HFFc6 (cell line): ENCODE results near the gene EPB41L5. TPM values are rescaled to one million over a fixed set of nuclear protein-coding genes. Genes with fewer than 3 reads are reported as not detected.

Source experiments
- DNase-seq: peaks from one replicate; pipeline ENCODE4 v3.0.0-alpha.2; 2018
- H3K27ac Mint-ChIP-seq: 2 replicates; pipeline ENCODE4 v1.8.0; 2020; ENCODE audit warnings: mild to moderate bottlenecking, mixed read lengths
- H3K27me3 Mint-ChIP-seq: 2 replicates; pipeline ENCODE4 v1.8.0; 2021; ENCODE audit warnings: mild to moderate bottlenecking, moderate library complexity, mixed read lengths; ENCODE audit not compliant: insufficient read depth
- H3K36me3 Mint-ChIP-seq: 2 replicates; pipeline ENCODE4 v1.8.0; 2021; ENCODE audit warnings: low read depth, mixed read lengths
- H3K4me1 Mint-ChIP-seq: 2 replicates; pipeline ENCODE4 v1.8.0; 2020; ENCODE audit warnings: low read depth, mixed read lengths
- H3K4me3 Mint-ChIP-seq: 2 replicates; pipeline ENCODE4 v1.8.0; 2020; ENCODE audit warnings: mild to moderate bottlenecking, moderate library complexity, mixed read lengths
- H3K9me3 Mint-ChIP-seq: 2 replicates; pipeline ENCODE4 v1.8.0; 2020; ENCODE audit warnings: mild to moderate bottlenecking, mixed read lengths
- total RNA-seq, 6 experiments: library from RNA; stranded (reverse); fragmentation: NEBNext Ultra II Directional; extraction: Animal tissue kit (Norgen Biotek cat#: 25700); gene quantifications; 2 replicates in 1 of 6; 3 replicates in 5 of 6; pipeline ENCODE4 v1.2.3, GENCODE V29; 2021
- TF ChIP-seq, protein P1 (sequence below): fragments of 200-600 bp; sonication (generic); IDR thresholded peaks from 2 replicates; pipeline ENCODE4 v1.5.0; 2021; ENCODE audit warnings: antibody characterized with exemption, mild to moderate bottlenecking

The EPB41L5 gene
- total RNA-seq, 6 experiments from 2014 or later, result 0.63 to 1.3 (median 0.92) TPM

GRCh38 chr2:120001471-120001870, 11.4 kb upstream of the EPB41L5 start:
- Mint-ChIP-seq H3K27ac (no peak overlapping the region), H3K36me3 (0 out of 2 replicates have a peak, but pooled peaks cover 3% of the 10 kb centered on the region), H3K27me3 (no peaks in the 10 kb centered on the region; the same call in 1 of the 2 replicates), H3K4me3 (no peak overlapping the region), H3K9me3 (no peaks in the 10 kb centered on the region), H3K4me1 (no peaks in the 10 kb centered on the region)
- TF ChIP-seq, protein P1, sequence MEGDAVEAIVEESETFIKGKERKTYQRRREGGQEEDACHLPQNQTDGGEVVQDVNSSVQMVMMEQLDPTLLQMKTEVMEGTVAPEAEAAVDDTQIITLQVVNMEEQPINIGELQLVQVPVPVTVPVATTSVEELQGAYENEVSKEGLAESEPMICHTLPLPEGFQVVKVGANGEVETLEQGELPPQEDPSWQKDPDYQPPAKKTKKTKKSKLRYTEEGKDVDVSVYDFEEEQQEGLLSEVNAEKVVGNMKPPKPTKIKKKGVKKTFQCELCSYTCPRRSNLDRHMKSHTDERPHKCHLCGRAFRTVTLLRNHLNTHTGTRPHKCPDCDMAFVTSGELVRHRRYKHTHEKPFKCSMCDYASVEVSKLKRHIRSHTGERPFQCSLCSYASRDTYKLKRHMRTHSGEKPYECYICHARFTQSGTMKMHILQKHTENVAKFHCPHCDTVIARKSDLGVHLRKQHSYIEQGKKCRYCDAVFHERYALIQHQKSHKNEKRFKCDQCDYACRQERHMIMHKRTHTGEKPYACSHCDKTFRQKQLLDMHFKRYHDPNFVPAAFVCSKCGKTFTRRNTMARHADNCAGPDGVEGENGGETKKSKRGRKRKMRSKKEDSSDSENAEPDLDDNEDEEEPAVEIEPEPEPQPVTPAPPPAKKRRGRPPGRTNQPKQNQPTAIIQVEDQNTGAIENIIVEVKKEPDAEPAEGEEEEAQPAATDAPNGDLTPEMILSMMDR, result no peak
- no peak for DNase-seq

GRCh38 chr2:120004254-120004653, 8.6 kb upstream of the EPB41L5 start:
- H3K27me3 Mint-ChIP-seq, result no peaks in the 10 kb centered on the region; the same call in 1 of the 2 replicates
- no peaks in the 10 kb centered on the region for H3K9me3 Mint-ChIP-seq
- H3K4me3 Mint-ChIP-seq, result no peak overlapping the region
- no peak overlapping the region for H3K27ac Mint-ChIP-seq
- H3K4me1 Mint-ChIP-seq, result no peaks in the 10 kb centered on the region
- no peak for DNase-seq
- no peaks in the 10 kb centered on the region for H3K36me3 Mint-ChIP-seq
- TF ChIP-seq, protein P1, result no peak

DNA sequence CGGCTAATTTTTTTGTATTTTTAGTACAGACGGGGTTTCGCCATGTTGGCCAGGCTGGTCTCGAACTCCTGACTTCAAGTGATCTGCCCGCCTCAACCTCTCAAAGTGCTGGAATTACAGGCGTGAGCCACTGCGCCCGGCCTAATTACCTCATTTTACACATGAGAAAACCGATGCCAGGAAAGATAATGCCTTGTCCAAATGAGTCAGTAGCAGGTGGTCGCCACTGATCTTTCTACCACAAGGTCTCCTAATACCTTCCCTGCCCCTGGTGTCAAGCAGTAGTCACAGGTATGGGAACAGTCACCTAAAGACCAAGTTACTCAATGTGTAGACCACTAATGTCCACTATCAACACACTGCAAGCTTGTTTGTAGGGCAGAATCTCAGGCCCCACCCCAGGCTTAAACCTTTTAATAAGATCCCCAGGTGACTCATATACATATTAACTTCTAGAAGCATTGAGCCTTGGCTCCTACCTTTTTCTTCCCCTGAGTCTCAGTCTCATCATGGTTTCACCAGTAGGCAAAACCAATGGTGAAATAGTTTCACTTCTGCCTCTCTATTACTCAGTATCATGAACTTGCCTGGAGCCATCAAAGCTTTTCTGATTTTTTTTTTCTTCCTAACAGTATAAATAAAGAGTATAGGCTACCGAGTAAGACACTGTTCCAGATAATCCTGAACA, 6.9 kb upstream of the EPB41L5 start:
- TF ChIP-seq, protein P1, result no peak
- DNase-seq, result no peak
- no peaks in the 10 kb centered on the region for H3K9me3 Mint-ChIP-seq
- no peaks in the 10 kb centered on the region for H3K36me3 Mint-ChIP-seq
- H3K27me3 Mint-ChIP-seq, result no peaks in the 10 kb centered on the region; the same call in 1 of the 2 replicates
- no peak overlapping the region for H3K27ac Mint-ChIP-seq
- H3K4me3 Mint-ChIP-seq, result no peak overlapping the region
- no peaks in the 10 kb centered on the region for H3K4me1 Mint-ChIP-seq

- DNase-seq, result no peak
- Mint-ChIP-seq H3K36me3 (no peaks in the 10 kb centered on the region), H3K4me1 (peaks cover 7% of the 10 kb centered on the region), H3K4me3 (no peak overlapping the region), H3K27ac (no peak overlapping the region), H3K9me3 (no peaks in the 10 kb centered on the region), H3K27me3 (no peaks in the 10 kb centered on the region; the same call in 1 of the 2 replicates)
- TF ChIP-seq, protein P1, result no peak
Measured at GRCh38 chr2:120007851-120008250, 5.0 kb upstream of the EPB41L5 start.

- Mint-ChIP-seq H3K27ac (no peak overlapping the region), H3K4me3 (peak overlapping the region; percentile 83)
- TF ChIP-seq, protein P1, result no peak
Measured at GRCh38 chr2:120012363-120012762, 514 bp upstream of the EPB41L5 start.

More at GRCh38 chr2:120012363-120012762, 514 bp upstream of the EPB41L5 start:
- DNase-seq, result no peak
- H3K4me1 Mint-ChIP-seq, result peaks cover 7% of the 10 kb centered on the region
- no peaks in the 10 kb centered on the region for H3K27me3 Mint-ChIP-seq
- H3K36me3 Mint-ChIP-seq, result no peaks in the 10 kb centered on the region
- no peaks in the 10 kb centered on the region for H3K9me3 Mint-ChIP-seq
